Type B pancreatic cell (in vitro differentiated cells): ENCODE results near the gene XIAP. TPM values are rescaled to one million over a fixed set of nuclear protein-coding genes. Genes with fewer than 3 reads are reported as not detected.

Source experiments
- DNase-seq: peaks from one replicate; pipeline ENCODE4 v3.0.0; 2021; ENCODE audit warnings: mixed read lengths; ENCODE audit not compliant: unreplicated experiment; ENCODE audit errors: extremely low spot score
- H3K27ac Mint-ChIP-seq: 2 replicates; pipeline ENCODE4 v1.8.0; 2021; ENCODE audit warnings: mild to moderate bottlenecking, mixed read lengths
- H3K27me3 Mint-ChIP-seq: 2 replicates; pipeline ENCODE4 v1.8.0; 2021; ENCODE audit warnings: mixed read lengths
- H3K36me3 Mint-ChIP-seq: 2 replicates; pipeline ENCODE4 v1.8.0; 2021; ENCODE audit warnings: mixed read lengths
- H3K4me1 Mint-ChIP-seq: one replicate; pipeline ENCODE4 v1.8.0; 2021; ENCODE audit warnings: mixed read lengths; ENCODE audit not compliant: unreplicated experiment
- H3K4me3 Mint-ChIP-seq: 2 replicates; pipeline ENCODE4 v1.8.0; 2021; ENCODE audit warnings: mild to moderate bottlenecking, mixed read lengths
- H3K9me3 Mint-ChIP-seq: 2 replicates; pipeline ENCODE4 v1.8.0; 2021; ENCODE audit warnings: mixed read lengths
- CTCF ChIP-seq: fragments of 200-600 bp; sonication (generic); conservative IDR thresholded peaks from 2 replicates; pipeline ENCODE4 v1.5.0; 2021; ENCODE audit warnings: antibody characterized with exemption, mild to moderate bottlenecking
- total RNA-seq: library from RNA; stranded (reverse); gene quantifications from 2 replicates; pipeline ENCODE4 v1.2.1, GENCODE V29; 2021; ENCODE audit warnings: low replicate concordance

The XIAP gene
- total RNA-seq, 1 donor from 2014 or later, result 37.3 TPM

GRCh38 chrX:123943074-123943473 lies 83.2 kb downstream of the XIAP start:
- Mint-ChIP-seq H3K36me3 (no peaks in the 10 kb centered on the region), H3K4me1 (no peaks in the 10 kb centered on the region), H3K27me3 (no peaks in the 10 kb centered on the region), H3K27ac (no peak overlapping the region), H3K4me3 (no peak overlapping the region), H3K9me3 (no peaks in the 10 kb centered on the region)
- TF ChIP-seq CTCF, result no peak
- DNase-seq, result no peak

GRCh38 chrX:123943488-123943887 lies 83.6 kb downstream of the XIAP start:
- Mint-ChIP-seq H3K36me3 (no peaks in the 10 kb centered on the region), H3K4me1 (no peaks in the 10 kb centered on the region), H3K9me3 (no peaks in the 10 kb centered on the region), H3K4me3 (no peak overlapping the region), H3K27ac (no peak overlapping the region), H3K27me3 (no peaks in the 10 kb centered on the region)
- no peak for TF ChIP-seq CTCF
- no peak for DNase-seq

DNA sequence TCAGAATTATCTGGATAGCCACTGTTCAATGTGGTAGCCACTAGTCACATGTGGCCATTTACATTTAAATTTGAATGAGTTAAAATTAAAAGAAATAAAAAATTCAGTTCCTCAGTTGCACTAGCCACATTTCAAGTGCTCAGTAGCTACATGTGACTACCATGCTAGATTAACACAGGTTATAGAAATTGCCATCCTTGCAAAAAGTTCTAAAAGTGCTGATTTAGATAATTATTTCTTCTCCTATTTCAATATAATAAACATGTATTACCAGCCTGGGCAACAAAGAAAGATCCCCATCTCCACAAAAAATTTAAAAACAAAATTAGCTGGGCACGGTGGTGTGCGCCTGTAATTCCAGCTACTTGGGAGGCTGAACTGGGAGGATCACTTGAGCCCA lies 90.0 kb downstream of the XIAP start:
- no peaks in the 10 kb centered on the region for H3K27me3 Mint-ChIP-seq
- H3K9me3 Mint-ChIP-seq, result no peaks in the 10 kb centered on the region
- DNase-seq, result no peak
- no peaks in the 10 kb centered on the region for H3K4me1 Mint-ChIP-seq
- H3K36me3 Mint-ChIP-seq, result no peaks in the 10 kb centered on the region
- no peak for TF ChIP-seq CTCF
- H3K27ac Mint-ChIP-seq, result no peak overlapping the region
- H3K4me3 Mint-ChIP-seq, result no peak overlapping the region

DNA sequence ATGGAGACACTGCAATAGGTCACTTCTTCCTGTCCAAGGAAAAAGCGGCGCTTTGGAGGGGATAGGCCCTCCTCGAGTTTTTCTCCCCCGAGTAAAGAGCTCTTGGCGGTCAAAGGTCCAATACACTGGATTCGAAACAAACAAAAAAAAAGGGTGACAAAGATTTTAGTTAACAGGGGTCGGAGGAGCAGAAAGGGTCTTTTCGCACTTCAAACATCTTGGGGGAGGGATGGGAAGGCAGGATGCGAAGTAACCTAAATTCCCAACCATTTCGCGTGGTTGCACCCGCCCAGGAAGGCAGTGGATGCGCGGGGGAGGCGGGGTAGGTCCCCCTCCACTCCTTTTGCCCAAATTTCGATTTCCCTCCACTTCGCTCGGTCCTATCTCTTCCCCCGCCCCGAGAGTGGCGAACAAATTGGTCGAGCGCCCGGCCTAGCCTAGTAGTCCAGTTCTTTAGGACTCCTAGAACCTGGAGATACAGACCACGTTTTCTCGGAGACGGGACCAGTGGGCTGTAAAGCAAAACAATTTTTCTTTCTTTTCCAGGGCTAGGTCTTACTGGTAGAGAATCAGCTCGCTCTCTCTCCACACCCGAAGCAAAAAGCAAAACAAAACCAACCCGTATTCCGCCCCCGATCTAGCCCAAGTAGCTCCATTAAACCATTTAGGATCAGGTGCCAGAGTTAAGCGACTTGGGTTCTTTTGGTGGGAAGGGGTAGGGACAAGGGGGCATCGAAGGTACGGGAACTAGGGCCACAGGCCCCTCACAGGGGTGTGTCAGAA lies 99.6 kb downstream of the XIAP start:
- peaks cover 3% of the 10 kb centered on the region for H3K27me3 Mint-ChIP-seq
- DNase-seq, result no peak
- H3K4me3 Mint-ChIP-seq, result peak overlapping the region; percentile 93
- peak overlapping the region; percentile 99 for H3K27ac Mint-ChIP-seq
- no peaks in the 10 kb centered on the region for H3K9me3 Mint-ChIP-seq
- no peak for TF ChIP-seq CTCF
- H3K4me1 Mint-ChIP-seq, result peaks cover 4% of the 10 kb centered on the region
- H3K36me3 Mint-ChIP-seq, result peaks cover 5% of the 10 kb centered on the region

DNA sequence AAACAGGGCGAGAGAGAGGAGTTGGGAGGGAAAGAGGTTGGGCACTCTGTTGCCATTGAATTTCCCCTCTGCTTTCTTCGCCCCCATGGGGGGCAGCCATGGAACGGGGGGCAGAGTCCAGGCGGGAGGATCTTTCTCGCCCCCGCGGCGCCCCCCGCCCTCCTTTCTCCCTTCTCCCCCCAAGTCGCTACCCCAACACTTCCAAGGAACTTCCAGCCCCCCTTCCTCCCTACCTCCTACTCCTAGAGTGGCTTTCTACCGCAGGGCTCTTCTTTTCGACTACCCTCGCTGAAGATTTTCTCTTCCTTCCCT lies 101.1 kb downstream of the XIAP start:
- Mint-ChIP-seq H3K9me3 (no peaks in the 10 kb centered on the region), H3K4me3 (peak overlapping the region; percentile 93), H3K4me1 (peaks cover 7% of the 10 kb centered on the region), H3K27me3 (peaks cover 3% of the 10 kb centered on the region), H3K27ac (peak overlapping the region; percentile 99), H3K36me3 (peaks cover 5% of the 10 kb centered on the region)
- DNase-seq, result no peak
- no peak for TF ChIP-seq CTCF
